GM23338 (cell line): ENCODE data around the gene KCND2.

Experiments used
- CREB1 ChIP-seq: fragments of 250-450 bp; sonication (Bioruptor Pico); IDR thresholded peaks from 2 replicates; pipeline ENCODE4 v1.5.0; 2020; ENCODE audit warnings: low read depth, mild to moderate bottlenecking, moderate library complexity
- EZH2 ChIP-seq: fragments of 200-600 bp; sonication (generic); IDR thresholded peaks from one replicate; pipeline ENCODE4 v1.8.0; 2017; ENCODE audit warnings: antibody characterized with exemption, mild to moderate bottlenecking, low read depth; ENCODE audit not compliant: unreplicated experiment
- EZH2phosphoT487 ChIP-seq: fragments of 200-600 bp; sonication (generic); IDR thresholded peaks from one replicate; pipeline ENCODE4 v1.8.1; 2018; ENCODE audit warnings: antibody characterized with exemption; ENCODE audit not compliant: unreplicated experiment
- JUNB ChIP-seq: IDR thresholded peaks from one replicate; pipeline ENCODE4 v1.6.1; 2016; ENCODE audit warnings: antibody characterized with exemption; ENCODE audit not compliant: unreplicated experiment
- POLR2AphosphoS5 ChIP-seq: IDR thresholded peaks from 2 replicates; pipeline ENCODE4 v1.6.1; 2016; ENCODE audit warnings: antibody characterized with exemption, low read depth
- TF ChIP-seq, protein P1 (sequence below), 2 experiments: fragments of 200-600 bp in 1 of 2; sonication (generic) in 1 of 2; conservative IDR thresholded peaks; 2 replicates each; pipeline versions ENCODE4 v1.5.1 to v1.6.1; 2016 to 2017; ENCODE audit warnings: antibody characterized with exemption in 2 of 2, low read depth in 2 of 2, mild to moderate bottlenecking in 2 of 2, moderate library complexity in 1 of 2
- TF ChIP-seq, protein P2 (sequence below): IDR thresholded peaks from one replicate; pipeline ENCODE4 v1.6.1; 2018; ENCODE audit warnings: antibody characterized with exemption; ENCODE audit not compliant: unreplicated experiment

DNA sequence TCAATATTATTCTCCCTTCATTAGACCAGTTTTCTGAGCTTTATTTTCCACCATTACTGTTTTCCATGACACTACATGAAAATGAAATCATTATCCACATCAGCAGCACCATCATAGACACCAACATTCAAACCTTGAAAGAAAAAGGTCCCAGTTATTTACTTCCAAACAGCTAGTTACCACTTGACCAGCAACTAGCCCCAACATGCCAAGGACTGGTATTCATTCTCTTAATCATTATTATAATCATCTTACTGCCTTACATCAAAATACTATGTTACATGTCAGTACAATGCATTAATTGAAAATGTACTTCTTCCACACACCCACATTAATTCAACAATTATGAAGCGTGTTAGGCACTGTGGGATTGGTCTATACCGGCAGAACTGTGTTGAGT, 385.5 kb downstream of the KCND2 start:
- TF ChIP-seq, protein P1, sequence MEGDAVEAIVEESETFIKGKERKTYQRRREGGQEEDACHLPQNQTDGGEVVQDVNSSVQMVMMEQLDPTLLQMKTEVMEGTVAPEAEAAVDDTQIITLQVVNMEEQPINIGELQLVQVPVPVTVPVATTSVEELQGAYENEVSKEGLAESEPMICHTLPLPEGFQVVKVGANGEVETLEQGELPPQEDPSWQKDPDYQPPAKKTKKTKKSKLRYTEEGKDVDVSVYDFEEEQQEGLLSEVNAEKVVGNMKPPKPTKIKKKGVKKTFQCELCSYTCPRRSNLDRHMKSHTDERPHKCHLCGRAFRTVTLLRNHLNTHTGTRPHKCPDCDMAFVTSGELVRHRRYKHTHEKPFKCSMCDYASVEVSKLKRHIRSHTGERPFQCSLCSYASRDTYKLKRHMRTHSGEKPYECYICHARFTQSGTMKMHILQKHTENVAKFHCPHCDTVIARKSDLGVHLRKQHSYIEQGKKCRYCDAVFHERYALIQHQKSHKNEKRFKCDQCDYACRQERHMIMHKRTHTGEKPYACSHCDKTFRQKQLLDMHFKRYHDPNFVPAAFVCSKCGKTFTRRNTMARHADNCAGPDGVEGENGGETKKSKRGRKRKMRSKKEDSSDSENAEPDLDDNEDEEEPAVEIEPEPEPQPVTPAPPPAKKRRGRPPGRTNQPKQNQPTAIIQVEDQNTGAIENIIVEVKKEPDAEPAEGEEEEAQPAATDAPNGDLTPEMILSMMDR (conservative IDR thresholded peaks at IDR 0.05; ENCODE audit: low read depth in 2 of 2) = no peak
- TF ChIP-seq, protein P2, sequence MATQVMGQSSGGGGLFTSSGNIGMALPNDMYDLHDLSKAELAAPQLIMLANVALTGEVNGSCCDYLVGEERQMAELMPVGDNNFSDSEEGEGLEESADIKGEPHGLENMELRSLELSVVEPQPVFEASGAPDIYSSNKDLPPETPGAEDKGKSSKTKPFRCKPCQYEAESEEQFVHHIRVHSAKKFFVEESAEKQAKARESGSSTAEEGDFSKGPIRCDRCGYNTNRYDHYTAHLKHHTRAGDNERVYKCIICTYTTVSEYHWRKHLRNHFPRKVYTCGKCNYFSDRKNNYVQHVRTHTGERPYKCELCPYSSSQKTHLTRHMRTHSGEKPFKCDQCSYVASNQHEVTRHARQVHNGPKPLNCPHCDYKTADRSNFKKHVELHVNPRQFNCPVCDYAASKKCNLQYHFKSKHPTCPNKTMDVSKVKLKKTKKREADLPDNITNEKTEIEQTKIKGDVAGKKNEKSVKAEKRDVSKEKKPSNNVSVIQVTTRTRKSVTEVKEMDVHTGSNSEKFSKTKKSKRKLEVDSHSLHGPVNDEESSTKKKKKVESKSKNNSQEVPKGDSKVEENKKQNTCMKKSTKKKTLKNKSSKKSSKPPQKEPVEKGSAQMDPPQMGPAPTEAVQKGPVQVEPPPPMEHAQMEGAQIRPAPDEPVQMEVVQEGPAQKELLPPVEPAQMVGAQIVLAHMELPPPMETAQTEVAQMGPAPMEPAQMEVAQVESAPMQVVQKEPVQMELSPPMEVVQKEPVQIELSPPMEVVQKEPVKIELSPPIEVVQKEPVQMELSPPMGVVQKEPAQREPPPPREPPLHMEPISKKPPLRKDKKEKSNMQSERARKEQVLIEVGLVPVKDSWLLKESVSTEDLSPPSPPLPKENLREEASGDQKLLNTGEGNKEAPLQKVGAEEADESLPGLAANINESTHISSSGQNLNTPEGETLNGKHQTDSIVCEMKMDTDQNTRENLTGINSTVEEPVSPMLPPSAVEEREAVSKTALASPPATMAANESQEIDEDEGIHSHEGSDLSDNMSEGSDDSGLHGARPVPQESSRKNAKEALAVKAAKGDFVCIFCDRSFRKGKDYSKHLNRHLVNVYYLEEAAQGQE = no peak
- TF ChIP-seq EZH2phosphoT487 (no peak), JUNB (no peak), POLR2AphosphoS5 (no peak), EZH2 (no peak), CREB1 (CRISPR knock-in tag) (no peak)
